Activated naive CD8-positive, alpha-beta T cell treated with anti-CD3 and anti-CD28 coated beads for 36 hours (primary cell): ENCODE data around the gene PHPT1. TPM values are rescaled to one million over a fixed set of nuclear protein-coding genes. Genes with fewer than 3 reads are reported as not detected.
"Not testable (repeated sequence)": the region's sequence is repeated elsewhere in the genome, so short reads cannot be mapped to it uniquely, and the experiment has no call there.

Source experiments
- DNase-seq: peaks from one replicate; pipeline ENCODE4 v3.0.0; 2021
- H3K27ac Mint-ChIP-seq: one replicate; pipeline ENCODE4 v1.8.0; 2022; ENCODE audit warnings: mild to moderate bottlenecking, moderate library complexity, mixed read lengths
- H3K27me3 Mint-ChIP-seq: one replicate; pipeline ENCODE4 v1.8.0; 2022; ENCODE audit warnings: mild to moderate bottlenecking, mixed read lengths
- H3K36me3 Mint-ChIP-seq: one replicate; pipeline ENCODE4 v1.8.0; 2021; ENCODE audit warnings: mild to moderate bottlenecking, mixed read lengths
- H3K4me1 Mint-ChIP-seq: one replicate; pipeline ENCODE4 v1.8.0; 2021; ENCODE audit warnings: mixed read lengths
- H3K4me3 Mint-ChIP-seq: one replicate; pipeline ENCODE4 v1.8.0; 2022; ENCODE audit warnings: mild to moderate bottlenecking, moderate library complexity, mixed read lengths
- H3K9me3 Mint-ChIP-seq: one replicate; pipeline ENCODE4 v1.8.0; 2022; ENCODE audit warnings: mixed read lengths
- total RNA-seq, 2 experiments: library from RNA; stranded (reverse); gene quantifications; one replicate each; pipeline ENCODE4 v1.2.3, GENCODE V29; 2021

Gene PHPT1
- total RNA-seq, 2 experiments from 2014 or later: 93.0 to 97.8 TPM

DNA sequence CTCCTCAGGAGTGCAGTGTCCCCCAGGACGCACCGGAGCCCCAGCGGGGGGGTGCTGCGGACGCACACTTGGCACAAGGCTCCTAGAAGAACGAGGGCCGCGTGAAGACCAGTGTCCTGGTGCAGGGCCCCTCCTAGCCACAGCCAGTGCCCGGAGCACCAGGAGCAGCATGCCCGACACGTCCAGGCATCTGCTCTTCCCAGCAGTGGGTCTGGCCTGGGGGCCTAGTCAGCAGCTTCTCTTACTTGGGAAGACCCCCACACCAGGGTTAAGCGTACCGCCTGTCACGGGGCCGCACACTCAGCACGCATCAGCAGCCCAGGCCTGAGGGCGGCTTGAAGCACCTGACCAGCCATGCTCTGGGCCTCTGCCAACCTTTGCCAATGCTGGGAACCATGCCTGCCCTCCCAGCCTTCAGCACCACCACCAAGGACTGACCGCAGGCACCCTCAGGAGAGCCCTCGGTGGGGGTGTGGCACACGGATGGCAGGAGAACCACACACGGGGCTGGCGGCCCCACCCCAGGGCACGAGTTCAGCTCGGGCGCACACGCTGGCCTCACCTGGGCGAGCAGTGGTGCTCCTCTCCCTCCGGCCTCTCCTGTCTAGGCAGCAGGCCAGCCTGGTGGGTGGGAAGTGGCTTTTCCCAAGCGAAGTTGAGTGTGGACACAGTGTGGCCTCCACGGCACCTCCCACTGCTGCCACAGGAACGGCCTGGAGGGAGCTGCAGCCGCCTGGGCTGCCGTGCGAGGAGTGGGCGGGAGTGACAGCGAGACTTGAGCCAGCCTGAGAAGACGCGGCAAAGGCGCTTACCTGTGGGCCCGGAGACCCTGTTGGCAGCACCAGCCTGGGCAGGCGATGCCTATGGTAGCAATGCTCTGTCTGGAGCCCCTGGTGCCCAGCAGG, 19.0 kb upstream of the PHPT1 start:
- no peak for DNase-seq
- Mint-ChIP-seq H3K4me3 (no peak overlapping the region), H3K36me3 (peaks cover 2% of the 10 kb centered on the region), H3K4me1 (no peaks in the 10 kb centered on the region), H3K27ac (no peak overlapping the region), H3K27me3 (no peaks in the 10 kb centered on the region), H3K9me3 (no peaks in the 10 kb centered on the region)

DNA sequence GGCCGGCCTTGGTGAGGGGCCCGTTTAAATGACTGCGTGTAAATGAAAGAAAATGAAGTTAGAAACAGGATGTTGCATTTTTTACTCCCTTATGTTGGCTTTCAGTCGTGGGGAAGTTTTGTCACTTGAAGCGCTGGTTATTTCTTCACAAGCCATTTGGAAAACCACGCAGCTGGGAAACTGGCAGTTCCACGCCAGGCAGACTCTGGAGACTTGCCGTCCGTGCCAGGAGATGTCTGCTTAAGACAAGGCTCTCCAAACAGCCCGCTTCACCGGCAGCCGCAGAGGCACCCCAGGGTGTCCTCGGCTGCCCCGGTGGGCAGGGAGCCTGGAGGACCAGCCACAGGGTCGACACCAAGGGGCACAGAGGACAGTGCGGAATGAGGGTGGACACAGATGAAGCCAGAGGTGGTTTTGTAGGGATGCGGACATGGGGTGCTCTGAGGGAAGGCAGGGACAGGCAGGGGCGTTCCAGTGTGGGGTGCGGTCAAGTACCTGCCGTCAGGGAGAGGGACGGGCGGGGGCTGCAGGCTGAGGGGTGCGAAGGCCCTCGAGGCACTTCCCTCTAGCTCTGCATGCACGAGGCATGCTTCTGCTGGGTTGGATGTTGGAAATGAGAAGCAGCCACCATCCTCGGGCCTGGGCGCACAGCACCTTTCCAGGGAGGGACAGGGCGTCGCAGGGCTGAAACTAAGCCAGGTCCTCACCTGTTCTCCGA, 18.0 kb upstream of the PHPT1 start:
- Mint-ChIP-seq H3K4me1 (no peaks in the 10 kb centered on the region), H3K9me3 (no peaks in the 10 kb centered on the region), H3K27me3 (no peaks in the 10 kb centered on the region), H3K4me3 (no peak overlapping the region), H3K27ac (no peak overlapping the region), H3K36me3 (peaks cover 2% of the 10 kb centered on the region)
- no peak for DNase-seq

GRCh38 chr9:136831720-136832104, 17.5 kb upstream of the PHPT1 start:
- H3K4me1 Mint-ChIP-seq: no peaks in the 10 kb centered on the region
- H3K27me3 Mint-ChIP-seq: no peaks in the 10 kb centered on the region
- H3K36me3 Mint-ChIP-seq: peaks cover 2% of the 10 kb centered on the region
- no peak for DNase-seq
- H3K9me3 Mint-ChIP-seq: no peaks in the 10 kb centered on the region
- no peak overlapping the region for H3K27ac Mint-ChIP-seq
- H3K4me3 Mint-ChIP-seq: no peak overlapping the region

- Mint-ChIP-seq H3K27ac (no peak overlapping the region), H3K4me1 (no peaks in the 10 kb centered on the region), H3K4me3 (no peak overlapping the region), H3K36me3 (peaks cover 2% of the 10 kb centered on the region), H3K27me3 (no peaks in the 10 kb centered on the region), H3K9me3 (no peaks in the 10 kb centered on the region)
- no peak for DNase-seq
Measured at GRCh38 chr9:136832581-136832980, 16.6 kb upstream of the PHPT1 start.

GRCh38 chr9:136833381-136834048, 15.7 kb upstream of the PHPT1 start:
- not testable (repeated sequence) for DNase-seq, H3K27me3 Mint-ChIP-seq

GRCh38 chr9:136835162-136835931, 13.9 kb upstream of the PHPT1 start:
- DNase-seq: no peak
- Mint-ChIP-seq H3K4me3 (no peak overlapping the region), H3K4me1 (no peaks in the 10 kb centered on the region), H3K36me3 (peaks cover 6% of the 10 kb centered on the region), H3K27ac (no peak overlapping the region), H3K27me3 (no peaks in the 10 kb centered on the region), H3K9me3 (no peaks in the 10 kb centered on the region)

More at GRCh38 chr9:136833381-136834048, 15.7 kb upstream of the PHPT1 start:
- not testable (repeated sequence) for H3K36me3 Mint-ChIP-seq, H3K9me3 Mint-ChIP-seq, H3K4me1 Mint-ChIP-seq, H3K4me3 Mint-ChIP-seq, H3K27ac Mint-ChIP-seq

DNA sequence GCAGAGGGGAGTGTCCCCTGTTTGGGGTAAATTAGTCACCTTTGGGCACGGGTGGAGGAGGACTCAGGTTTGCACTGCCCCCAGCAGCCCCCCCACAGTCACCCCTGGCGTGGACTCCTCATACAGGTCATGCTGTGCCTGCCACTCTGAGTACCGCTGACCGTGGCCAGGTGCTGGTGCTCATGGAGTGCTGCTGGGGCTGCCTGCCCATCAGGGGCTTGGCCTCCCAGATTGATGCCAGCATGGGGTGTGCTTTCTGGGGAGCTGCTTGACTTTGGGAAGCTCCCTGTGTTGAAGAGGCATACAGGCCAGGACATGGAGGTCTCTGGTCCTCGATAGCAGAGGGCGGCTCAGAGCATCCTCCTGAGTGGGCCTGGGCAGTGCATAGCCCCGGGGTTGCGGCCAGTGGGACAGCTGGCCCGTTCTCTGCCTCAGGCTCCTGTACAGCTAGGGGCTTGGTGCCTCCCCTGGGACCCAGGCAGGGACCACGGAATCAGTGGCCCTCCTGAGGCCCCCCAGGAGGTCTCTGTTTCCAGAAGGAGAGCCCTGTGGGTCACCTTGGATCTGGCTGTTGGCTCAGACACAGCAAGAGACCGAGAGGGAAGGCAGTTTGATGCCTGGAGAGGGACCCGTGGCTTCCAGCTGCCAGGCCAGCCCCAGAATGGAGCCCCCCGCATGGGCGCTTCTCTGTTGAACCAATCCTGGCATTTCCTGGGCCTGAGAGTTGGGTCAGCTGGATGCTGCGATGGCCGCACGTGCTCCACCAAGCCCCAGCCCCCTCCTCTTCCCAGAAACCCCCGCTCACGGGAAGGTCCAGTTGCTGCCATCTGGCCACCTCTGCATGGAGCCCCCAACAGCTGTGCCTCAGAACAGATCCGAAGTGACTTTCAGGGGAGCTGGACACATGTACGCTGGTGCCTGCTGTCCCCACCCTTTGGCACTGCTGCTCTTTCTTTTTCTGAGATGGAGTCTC, 13.0 kb upstream of the PHPT1 start:
- peaks cover 6% of the 10 kb centered on the region for H3K36me3 Mint-ChIP-seq
- H3K27me3 Mint-ChIP-seq: no peaks in the 10 kb centered on the region
- H3K27ac Mint-ChIP-seq: no peak overlapping the region
- no peak overlapping the region for H3K4me3 Mint-ChIP-seq
- H3K4me1 Mint-ChIP-seq: no peaks in the 10 kb centered on the region
- DNase-seq: no peak
- no peaks in the 10 kb centered on the region for H3K9me3 Mint-ChIP-seq

DNA sequence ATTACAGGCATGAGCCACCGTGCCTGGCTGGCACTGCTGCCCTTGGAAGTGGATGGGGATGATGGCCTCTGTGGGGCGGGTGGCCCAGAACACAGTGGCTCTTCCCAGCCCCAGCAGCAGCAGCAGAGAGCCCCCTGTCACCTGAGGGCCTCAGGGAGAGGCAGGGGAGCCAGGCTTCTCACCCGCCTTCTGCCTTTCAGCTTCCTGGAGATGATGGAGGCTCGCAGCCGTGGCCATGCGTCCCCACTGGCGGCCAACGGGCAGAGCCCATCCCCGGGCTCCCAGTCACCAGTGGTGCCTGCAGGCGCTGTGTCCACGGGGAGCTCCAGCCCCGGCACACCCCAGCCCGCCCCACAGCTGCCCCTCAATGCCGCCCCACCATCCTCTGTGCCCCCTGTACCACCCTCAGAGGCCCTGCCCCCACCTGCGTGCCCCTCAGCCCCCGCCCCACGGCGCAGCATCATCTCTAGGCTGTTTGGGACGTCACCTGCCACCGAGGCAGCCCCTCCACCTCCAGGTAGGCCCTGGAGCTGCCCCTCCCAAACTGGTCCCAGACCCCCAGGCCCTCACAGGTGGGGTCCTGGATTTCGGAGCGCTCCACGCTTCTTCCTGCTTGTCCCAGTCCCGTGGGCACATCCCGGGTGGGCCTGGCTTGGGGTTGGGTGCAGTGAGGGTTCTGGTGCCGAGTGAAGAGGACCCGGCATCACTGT, 11.9 kb upstream of the PHPT1 start:
- Mint-ChIP-seq H3K27ac (no peak overlapping the region), H3K4me1 (peaks cover 2% of the 10 kb centered on the region), H3K36me3 (peaks cover 6% of the 10 kb centered on the region), H3K4me3 (no peak overlapping the region), H3K9me3 (no peaks in the 10 kb centered on the region), H3K27me3 (no peaks in the 10 kb centered on the region)
- DNase-seq: no peak

- not testable (repeated sequence) for H3K4me1 Mint-ChIP-seq, H3K4me3 Mint-ChIP-seq, H3K9me3 Mint-ChIP-seq, H3K27me3 Mint-ChIP-seq, H3K36me3 Mint-ChIP-seq, DNase-seq, H3K27ac Mint-ChIP-seq
Measured at GRCh38 chr9:136837856-136838277, 11.3 kb upstream of the PHPT1 start.

DNA sequence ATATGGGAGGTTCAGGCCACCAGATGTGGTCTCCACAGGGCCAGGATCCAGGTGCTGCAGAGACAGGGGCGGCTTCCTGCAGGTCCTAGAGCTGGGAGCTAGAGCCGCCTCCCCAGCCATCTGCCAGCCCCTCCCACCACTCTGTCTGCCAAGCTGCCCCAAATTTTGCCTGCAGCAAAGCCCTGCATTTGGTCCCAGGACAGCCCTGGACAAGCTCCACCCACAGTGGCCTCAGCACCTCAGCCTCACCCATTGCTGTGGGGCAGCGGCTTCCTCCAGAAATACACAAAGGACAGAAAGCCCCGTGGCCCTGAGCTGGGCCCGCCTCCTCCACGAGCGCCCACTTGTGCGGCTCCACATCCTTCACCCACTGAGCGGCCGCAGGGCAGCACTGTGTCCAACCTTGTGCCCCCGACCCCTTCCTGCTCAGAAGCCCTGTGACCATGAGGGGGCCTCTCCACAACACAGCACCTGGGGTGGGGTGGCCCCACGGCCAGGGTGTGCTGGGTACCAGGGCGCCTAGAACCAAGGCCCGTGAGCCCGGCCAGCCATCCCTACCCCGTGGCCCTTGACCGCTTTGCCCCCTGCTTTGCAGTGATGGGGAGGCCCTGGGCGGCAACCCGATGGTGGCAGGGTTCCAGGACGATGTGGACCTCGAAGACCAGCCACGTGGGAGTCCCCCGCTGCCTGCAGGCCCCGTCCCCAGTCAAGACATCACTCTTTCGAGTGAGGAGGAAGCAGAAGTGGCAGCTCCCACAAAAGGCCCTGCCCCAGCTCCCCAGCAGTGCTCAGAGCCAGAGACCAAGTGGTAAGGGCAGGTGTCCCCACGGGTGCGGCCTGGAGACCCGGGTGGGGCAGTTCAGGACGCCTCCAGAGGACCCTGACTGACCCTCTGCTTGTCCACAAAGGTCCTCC, 10.6 kb upstream of the PHPT1 start:
- no peak overlapping the region for H3K4me3 Mint-ChIP-seq
- DNase-seq: no peak
- peaks cover 6% of the 10 kb centered on the region for H3K4me1 Mint-ChIP-seq

GRCh38 chr9:136839229-136840139, 9.7 kb upstream of the PHPT1 start:
- H3K4me1 Mint-ChIP-seq: peaks cover 7% of the 10 kb centered on the region
- no peak overlapping the region for H3K4me3 Mint-ChIP-seq
- H3K27ac Mint-ChIP-seq: no peak overlapping the region
- no peaks in the 10 kb centered on the region for H3K27me3 Mint-ChIP-seq
- H3K9me3 Mint-ChIP-seq: no peaks in the 10 kb centered on the region
- DNase-seq: no peak
- peaks cover 6% of the 10 kb centered on the region for H3K36me3 Mint-ChIP-seq

More for the DNA sequence above, 10.6 kb upstream of the PHPT1 start:
- no peak overlapping the region for H3K27ac Mint-ChIP-seq
- H3K27me3 Mint-ChIP-seq: no peaks in the 10 kb centered on the region
- peaks cover 6% of the 10 kb centered on the region for H3K36me3 Mint-ChIP-seq
- no peaks in the 10 kb centered on the region for H3K9me3 Mint-ChIP-seq
